ENCODE data around the gene CLCF1.

Gene CLCF1

GRCh38 chr11:67395555-67396258, 22.3 kb upstream of the CLCF1 start:
- DNase-seq (ENCODE audit: low read depth) = no peak

GRCh38 chr11:67393990-67394389, 20.6 kb upstream of the CLCF1 start:
- no peak for DNase-seq (ENCODE audit: low read depth)

- no peak for DNase-seq (ENCODE audit: low read depth)
These were observed 20.0 kb upstream of the CLCF1 start for GRCh38 chr11:67393437-67393836.

DNA sequence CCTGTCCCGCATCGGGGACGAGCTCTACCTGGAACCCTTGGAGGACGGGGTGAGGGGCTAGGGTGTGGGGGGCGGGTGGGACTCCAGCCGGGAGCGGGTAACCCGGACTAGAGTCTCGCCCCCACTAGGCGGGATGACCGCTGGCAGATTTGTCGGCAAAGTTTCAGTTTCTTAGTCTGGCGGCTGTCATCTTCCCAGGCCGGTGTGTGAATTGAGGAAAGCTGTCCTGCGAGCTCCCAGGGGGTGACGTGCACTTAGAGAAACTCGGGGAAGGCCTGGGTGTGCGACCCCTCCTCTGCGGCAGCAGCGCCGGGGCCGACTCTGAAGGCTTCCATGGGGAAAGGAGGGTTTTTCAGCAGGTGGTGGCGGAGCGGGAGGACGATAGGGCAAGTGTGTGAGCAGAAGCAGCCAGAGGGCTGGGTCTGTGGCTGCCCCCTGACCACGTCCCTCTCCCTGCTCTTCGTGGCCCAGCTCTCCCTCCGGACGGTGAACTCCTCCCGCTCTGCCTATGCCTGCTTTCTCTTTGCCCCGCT, 18.9 kb upstream of the CLCF1 start:
- DNase-seq (ENCODE audit: low read depth) = no peak

- DNase-seq (ENCODE audit: low read depth) = peak; percentile 90
These were observed 18.1 kb upstream of the CLCF1 start, which contains the start of gene RAD9A for GRCh38 chr11:67391304-67392182. Gene RAD9A, plus strand, starts transcription at chr11:67391986. Its CDS starts 59 bp downstream, at chr11:67392045.

DNA sequence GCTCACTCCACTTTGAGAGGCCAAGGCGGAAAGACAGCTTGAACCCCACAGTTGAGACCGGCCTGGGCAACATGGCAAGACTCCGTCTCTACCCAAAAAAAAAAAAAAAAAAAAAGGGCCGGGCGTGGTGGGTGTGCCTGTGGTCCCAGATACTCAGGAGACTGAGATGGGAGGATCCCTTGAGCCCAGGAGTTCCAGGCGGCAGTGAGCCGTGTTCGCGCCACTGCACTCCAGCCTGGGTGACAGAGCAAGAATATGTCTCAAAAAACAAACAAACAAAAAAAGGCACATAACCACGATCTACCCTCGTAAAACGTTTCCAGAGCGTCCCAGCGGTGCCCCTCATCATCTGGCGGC, 17.5 kb upstream of the CLCF1 start:
- no peak for DNase-seq (ENCODE audit: low read depth)

DNA sequence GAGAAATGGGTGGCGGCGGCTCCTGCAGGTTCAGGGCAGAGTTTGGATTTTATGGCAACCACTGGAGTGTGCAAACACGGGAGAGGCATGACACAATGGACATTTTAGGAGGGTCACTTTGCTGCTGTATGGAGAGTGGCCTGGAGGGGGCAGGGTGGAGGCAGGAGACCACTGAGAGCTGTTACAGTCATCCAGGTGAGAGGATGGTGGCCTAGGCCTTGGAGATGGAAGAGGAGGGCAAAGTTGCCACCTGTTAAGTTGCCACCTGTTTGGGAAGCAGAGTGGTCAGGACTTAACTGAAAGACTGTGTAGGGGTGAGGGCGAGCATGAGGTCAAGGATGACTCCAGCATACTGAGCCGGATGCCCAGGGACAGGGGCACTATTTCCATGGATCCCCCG, 16.1 kb upstream of the CLCF1 start:
- DNase-seq (ENCODE audit: low read depth) = no peak

- DNase-seq (ENCODE audit: low read depth) = no peak
These were observed 14.1 kb upstream of the CLCF1 start for GRCh38 chr11:67387518-67387917.

DNA sequence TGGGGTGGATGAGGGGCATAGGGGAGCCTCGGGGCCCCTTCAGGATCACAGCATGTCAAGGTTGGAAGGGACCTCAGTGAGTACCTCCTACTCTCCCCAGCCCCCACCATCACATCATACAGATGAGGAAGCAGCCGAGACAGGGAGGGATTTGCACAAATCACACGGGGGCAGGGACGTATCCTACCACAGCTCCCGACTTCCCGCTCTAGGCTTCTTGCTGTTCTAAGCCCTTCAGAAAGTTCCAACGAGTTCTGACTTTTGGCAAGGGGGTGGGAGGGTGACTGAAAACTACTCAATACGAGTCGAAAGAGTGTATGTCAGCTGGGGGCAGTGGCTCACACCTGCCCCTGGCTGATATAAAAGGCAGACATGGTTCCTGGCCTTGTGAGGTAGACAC, 13.7 kb upstream of the CLCF1 start:
- no peak for DNase-seq (ENCODE audit: low read depth)

GRCh38 chr11:67384851-67385366, 11.5 kb upstream of the CLCF1 start:
- DNase-seq (ENCODE audit: low read depth) = no peak

DNA sequence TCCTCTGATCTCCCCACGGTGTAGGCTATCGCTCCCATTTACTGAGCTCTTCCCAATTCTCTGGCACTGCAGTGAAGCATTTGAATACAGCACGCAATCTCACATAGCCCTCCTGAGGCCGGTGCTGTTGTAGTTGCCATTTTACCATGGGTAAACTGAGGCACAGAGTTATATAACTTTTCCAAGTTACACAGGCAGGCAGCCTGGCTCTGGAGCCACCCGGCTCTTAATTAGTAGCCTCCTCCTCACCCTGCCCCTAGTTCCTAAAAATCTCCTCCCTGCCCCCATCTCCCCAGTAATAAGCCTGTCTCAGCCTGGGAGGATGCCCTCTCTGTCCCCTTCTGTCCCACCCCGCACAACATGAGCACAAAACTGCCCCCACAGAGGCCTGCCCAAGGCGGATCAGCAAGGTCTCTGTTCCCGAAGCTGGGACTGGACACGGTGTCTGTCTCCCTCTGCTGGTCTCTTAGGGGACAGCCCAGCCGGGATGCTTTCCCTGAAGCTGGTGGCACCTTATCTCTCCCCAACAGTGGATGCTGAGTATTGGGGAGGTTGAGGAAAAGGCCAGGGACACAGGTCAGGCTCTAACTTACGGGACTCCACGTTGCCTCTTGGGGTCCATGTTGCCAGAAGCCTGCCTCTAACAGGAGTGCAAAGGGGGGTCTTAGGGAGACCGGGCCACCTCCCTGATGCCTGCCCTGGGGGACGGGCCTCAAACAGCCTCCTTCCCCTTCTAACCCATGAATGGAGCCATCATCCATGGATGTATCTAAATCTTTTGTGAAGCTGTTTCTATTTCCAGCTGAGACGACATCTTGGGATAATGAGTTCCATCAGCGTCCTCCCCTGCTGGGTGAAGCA, 9.1 kb upstream of the CLCF1 start:
- DNase-seq (ENCODE audit: low read depth) = peak; percentile 79

GRCh38 chr11:67381244-67381972, 8.0 kb upstream of the CLCF1 start:
- no peak for DNase-seq (ENCODE audit: low read depth)

GRCh38 chr11:67379061-67380058, 6.0 kb upstream of the CLCF1 start:
- DNase-seq (ENCODE audit: low read depth) = no peak

DNA sequence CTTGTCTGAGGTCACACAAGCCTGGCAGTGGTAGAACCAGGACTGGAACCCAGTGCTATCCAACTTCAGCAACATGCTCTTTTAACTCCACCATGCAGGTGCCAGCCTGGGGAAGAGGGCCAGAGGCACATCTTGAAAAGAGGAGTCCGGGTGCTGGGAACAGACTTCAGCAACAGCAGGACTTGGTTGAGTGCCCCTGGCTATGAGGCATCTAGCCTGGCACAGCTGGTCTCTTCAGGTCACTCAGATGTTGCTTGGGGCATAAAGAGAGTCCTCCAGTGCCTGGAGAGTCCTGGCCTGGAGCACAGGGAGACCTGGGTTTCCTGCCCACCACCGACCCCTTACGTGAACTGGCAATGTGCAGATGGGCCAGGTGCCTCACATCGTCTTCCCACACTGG, 5.1 kb upstream of the CLCF1 start:
- no peak for DNase-seq (ENCODE audit: low read depth)

DNA sequence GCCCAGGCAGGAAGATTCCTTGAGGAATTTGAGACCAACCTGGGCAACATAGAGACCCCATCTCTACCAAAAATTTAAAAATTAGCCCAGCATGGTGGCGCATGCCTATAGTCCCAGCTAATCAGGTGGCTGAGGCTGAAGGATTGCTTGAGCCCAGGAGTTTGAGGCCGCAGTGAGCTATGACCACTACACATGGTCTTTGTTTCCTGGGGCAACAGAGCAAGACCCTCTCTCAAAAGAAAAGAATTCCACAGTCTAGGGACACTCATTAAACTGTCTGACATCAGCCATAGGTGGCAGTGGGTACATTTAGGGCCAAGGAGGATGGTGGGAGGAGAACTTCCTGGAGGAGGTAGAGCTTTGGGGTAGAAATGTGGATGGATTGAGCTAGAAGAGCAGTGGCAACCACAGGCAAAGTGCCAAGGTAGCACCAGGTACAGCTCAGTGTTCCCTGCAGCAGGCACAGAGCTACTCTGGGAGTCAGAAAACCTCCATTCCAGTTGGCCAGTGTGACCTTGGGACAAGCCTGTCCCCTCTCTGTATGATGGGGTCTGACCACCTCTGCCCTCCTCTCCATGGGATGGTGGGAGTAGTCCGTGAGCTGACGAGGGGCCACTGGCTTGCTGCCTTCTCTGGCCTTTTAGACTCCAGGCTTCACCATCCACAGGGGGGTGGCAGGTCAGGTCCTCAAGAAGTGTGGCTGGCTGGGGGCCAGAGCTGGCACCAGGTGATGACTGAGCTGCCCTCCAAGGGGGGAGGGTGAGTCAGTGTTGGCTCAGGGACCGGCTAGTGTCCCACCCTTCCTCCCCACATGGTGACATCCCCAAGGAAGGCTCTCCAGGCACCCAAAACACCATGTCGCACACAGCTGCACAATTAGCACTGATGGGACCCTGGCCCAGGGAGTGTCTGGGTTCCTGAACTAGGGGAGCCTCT, 3.7 kb upstream of the CLCF1 start:
- no peak for DNase-seq (ENCODE audit: low read depth)

- DNase-seq (ENCODE audit: low read depth) = no peak
These were observed 2.8 kb upstream of the CLCF1 start for GRCh38 chr11:67376063-67376820.

DNA sequence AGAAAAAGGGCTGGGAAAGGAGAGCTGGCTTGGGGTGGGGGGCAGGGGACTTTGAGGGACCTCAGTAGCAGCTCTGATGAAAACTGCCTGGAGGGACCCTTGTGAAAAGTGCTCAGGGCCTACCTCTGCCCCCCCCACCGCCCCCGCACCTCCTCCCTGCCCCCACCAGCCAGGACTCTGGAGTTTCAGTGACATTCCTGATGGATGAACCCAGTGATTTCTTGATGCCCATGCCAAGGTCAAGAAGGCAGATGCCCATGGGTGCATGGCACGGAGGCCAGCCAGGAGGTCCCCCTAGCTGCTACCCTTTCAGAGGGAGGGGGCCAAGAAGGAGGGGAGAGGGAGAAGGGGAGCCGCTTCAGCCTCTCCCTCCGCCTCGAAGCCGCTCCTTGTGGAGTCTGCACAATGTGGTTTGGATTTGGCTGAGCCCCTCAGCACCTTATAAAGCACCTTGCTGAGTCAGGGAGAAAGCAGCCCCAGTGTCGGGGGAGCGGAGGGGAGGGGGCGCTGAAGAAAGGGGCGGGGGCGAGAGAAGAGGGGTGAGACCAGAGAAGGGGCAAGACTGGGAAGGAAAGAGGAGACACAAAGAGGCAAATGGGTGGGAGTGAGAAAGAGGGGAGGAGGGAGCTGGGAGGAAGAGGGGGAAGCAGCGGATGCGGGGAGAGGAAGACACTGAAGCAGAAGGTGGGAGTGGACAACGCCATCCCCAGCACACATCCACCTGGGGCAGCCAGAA, 2.1 kb upstream of the CLCF1 start:
- DNase-seq (ENCODE audit: low read depth) = no peak
